Suprapubic skin (tissue), 4 donors: ENCODE measurements around the gene DUSP16. TPM values are rescaled to one million over a fixed set of nuclear protein-coding genes. Genes with fewer than 3 reads are reported as not detected.

Source experiments
- DNase-seq, 2 donors: peaks; one replicate each; pipeline ENCODE4 v3.0.0-alpha.2; 2019; ENCODE audit warnings: low spot score in 2 of 2
- H3K27ac ChIP-seq: fragments of 200-600 bp; sonication (generic); one replicate; pipeline ENCODE4 v1.5.1; 2019
- H3K27me3 ChIP-seq: fragments of 200-600 bp; sonication (generic); one replicate; pipeline ENCODE4 v1.5.1; 2019
- H3K36me3 ChIP-seq: fragments of 200-600 bp; sonication (generic); one replicate; pipeline ENCODE4 v1.5.1; 2019
- H3K4me1 ChIP-seq: fragments of 200-600 bp; sonication (generic); one replicate; pipeline ENCODE4 v1.5.1; 2019
- H3K4me3 ChIP-seq: fragments of 200-600 bp; sonication (generic); one replicate; pipeline ENCODE4 v1.5.1; 2019; ENCODE audit warnings: mild to moderate bottlenecking
- H3K9me3 ChIP-seq: fragments of 200-600 bp; sonication (generic); one replicate; pipeline ENCODE4 v1.5.1; 2019
- CTCF ChIP-seq, 2 donors: fragments of 200-600 bp in 1 of 2; fragments of 450-650 bp in 1 of 2; sonication (generic) in 1 of 2; IDR thresholded peaks; one replicate each; pipeline ENCODE4 v1.5.1; 2016 to 2019; ENCODE audit warnings: antibody characterized with exemption in 2 of 2, mild to moderate bottlenecking in 1 of 2, moderate library complexity in 1 of 2
- EP300 ChIP-seq: sonication (generic); formaldehyde crosslinking; IDR thresholded peaks from one replicate; pipeline ENCODE4 v1.6.1; 2017; ENCODE audit warnings: antibody characterized with exemption
- POLR2A ChIP-seq, 2 donors: fragments of 450-650 bp; IDR thresholded peaks; one replicate each; pipeline ENCODE4 v1.6.1; 2017; ENCODE audit warnings: antibody characterized with exemption in 2 of 2, mild to moderate bottlenecking in 2 of 2, moderate library complexity in 2 of 2
- POLR2AphosphoS5 ChIP-seq, 3 donors: sonication (generic); formaldehyde crosslinking; IDR thresholded peaks; one replicate each; pipeline ENCODE4 v1.6.1; 2017; ENCODE audit warnings: antibody characterized with exemption in 3 of 3
- WGBS: methylation state at CpG from one replicate; pipeline ENCODE4 v1.1.5; 2018; 5-methylcytosine and 5-hydroxymethylcytosine counted together
- total RNA-seq, 4 donors: library from RNA; depleted of rRNA; stranded (reverse); fragments of >200 nt; gene quantifications; one replicate each; pipeline ENCODE4 v1.1.0, GENCODE V29; 2016

DUSP16 gene
- total RNA-seq, 4 donors from 2014 or later = 20.3 to 33.2 (median 24.8) TPM

- no peak for DNase-seq
- no peaks in the 10 kb centered on the region for H3K36me3 ChIP-seq
- no peaks in the 10 kb centered on the region for H3K27me3 ChIP-seq
- no peaks in the 10 kb centered on the region for H3K9me3 ChIP-seq
- no peak overlapping the region for H3K27ac ChIP-seq
- TF ChIP-seq POLR2AphosphoS5 (IDR thresholded peaks at IDR 0.05) (no peak), CTCF (IDR thresholded peaks at IDR 0.05) (no peak), EP300 (no peak), POLR2A (IDR thresholded peaks at IDR 0.05) (no peak)
- peaks cover 3% of the 10 kb centered on the region for H3K4me1 ChIP-seq
- WGBS = 93% methylated on average over 1 of the region's 1 CpG
- no peak overlapping the region for H3K4me3 ChIP-seq
Measured at GRCh38 chr12:12453635-12454034, 109.0 kb downstream of the DUSP16 start.

DNA sequence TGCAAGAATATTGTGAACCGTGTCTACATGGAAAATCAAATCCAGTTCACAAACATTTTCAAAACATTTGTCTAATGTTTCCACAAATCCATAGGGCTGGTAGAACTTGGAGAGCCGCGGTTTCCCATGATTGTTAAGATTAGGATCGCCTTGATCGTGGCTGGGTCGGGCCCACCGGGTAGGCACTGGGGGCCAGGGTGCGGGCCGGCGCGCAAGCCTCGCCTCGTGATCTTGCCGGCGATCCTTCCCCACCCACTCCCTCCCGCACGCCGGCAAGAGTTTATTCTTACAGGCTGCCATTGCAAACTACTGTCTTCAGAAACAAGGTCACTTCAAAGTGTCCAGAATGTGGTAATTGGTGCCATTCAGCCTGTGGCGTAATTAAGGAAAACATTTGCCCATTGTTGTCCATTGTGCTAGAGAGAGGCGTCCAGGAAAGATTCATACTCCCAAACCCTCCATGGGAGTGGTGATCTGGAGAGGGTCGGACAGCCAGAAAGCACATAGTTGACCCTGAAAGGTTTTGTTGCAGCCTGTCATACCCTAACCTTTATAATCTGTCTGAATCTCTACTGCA, 110.2 kb downstream of the DUSP16 start:
- Histone ChIP-seq H3K4me1 (peaks cover 3% of the 10 kb centered on the region), H3K9me3 (no peaks in the 10 kb centered on the region), H3K27me3 (no peaks in the 10 kb centered on the region), H3K27ac (no peak overlapping the region), H3K4me3 (no peak overlapping the region), H3K36me3 (no peaks in the 10 kb centered on the region)
- TF ChIP-seq POLR2AphosphoS5 (IDR thresholded peaks at IDR 0.05) = no peak
- no peak for TF ChIP-seq EP300
- TF ChIP-seq CTCF (IDR thresholded peaks at IDR 0.05) = no peak
- TF ChIP-seq POLR2A (IDR thresholded peaks at IDR 0.05) = no peak
- WGBS = 93% methylated on average over 21 of the region's 21 CpGs
- no peak for DNase-seq

DNA sequence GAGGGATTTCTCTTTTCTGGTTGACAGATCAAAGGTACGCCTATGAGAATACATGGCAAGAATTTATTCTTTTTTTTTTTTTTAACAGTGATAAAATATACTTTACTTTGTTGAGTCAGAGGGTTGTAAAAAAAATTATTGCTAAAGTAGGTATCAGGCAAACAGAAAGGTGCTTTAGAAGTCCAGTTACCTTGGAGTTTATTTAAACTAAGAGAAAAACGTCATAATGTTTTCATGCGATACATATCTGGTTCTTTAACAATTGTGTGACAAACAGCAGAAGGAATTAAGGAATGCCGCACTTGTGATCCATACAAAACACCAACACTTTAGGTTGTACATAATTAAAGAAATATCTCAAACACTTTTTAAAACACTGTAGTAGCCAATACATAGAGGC, 111.6 kb downstream of the DUSP16 start:
- H3K4me3 ChIP-seq = no peak overlapping the region
- H3K9me3 ChIP-seq = no peaks in the 10 kb centered on the region
- WGBS = 94% methylated on average over 4 of the region's 4 CpGs
- H3K36me3 ChIP-seq = no peaks in the 10 kb centered on the region
- H3K4me1 ChIP-seq = peaks cover 3% of the 10 kb centered on the region
- no peak overlapping the region for H3K27ac ChIP-seq
- DNase-seq = no peak
- TF ChIP-seq POLR2AphosphoS5 (IDR thresholded peaks at IDR 0.05) (no peak), CTCF (IDR thresholded peaks at IDR 0.05) (no peak), POLR2A (IDR thresholded peaks at IDR 0.05) (no peak), EP300 (no peak)
- H3K27me3 ChIP-seq = no peaks in the 10 kb centered on the region

DNA sequence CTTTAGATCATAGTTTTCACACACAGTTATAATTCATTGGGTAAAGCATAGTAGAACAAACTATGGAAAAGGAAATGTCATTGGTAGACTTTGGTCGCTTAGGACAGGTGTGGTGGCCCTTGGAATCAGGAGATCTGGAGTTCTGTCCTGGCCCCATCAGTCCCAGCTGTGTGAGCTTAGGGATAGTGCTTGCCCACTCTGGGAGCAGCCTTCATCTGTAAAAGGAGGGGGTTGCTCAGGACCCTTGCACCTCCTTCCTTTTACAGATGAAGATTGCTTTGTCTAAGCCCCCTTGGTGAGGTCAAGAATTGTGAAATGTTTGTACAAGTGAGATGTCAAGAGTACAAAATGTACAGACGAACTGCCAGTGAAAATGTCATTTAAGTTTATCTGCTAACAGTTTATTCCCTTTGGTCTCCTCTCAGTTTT, 112.6 kb downstream of the DUSP16 start:
- WGBS = 94% methylated on average over 2 of the region's 2 CpGs
- H3K27ac ChIP-seq = peak overlapping the region; percentile 38
- TF ChIP-seq CTCF (IDR thresholded peaks at IDR 0.05) = no peak
- DNase-seq = no peak
- H3K9me3 ChIP-seq = no peaks in the 10 kb centered on the region
- peaks cover 3% of the 10 kb centered on the region for H3K4me1 ChIP-seq
- H3K4me3 ChIP-seq = no peak overlapping the region
- no peaks in the 10 kb centered on the region for H3K36me3 ChIP-seq
- H3K27me3 ChIP-seq = no peaks in the 10 kb centered on the region

GRCh38 chr12:12449533-12450025, 113.1 kb downstream of the DUSP16 start:
- Histone ChIP-seq H3K4me3 (no peak overlapping the region), H3K27me3 (no peaks in the 10 kb centered on the region), H3K27ac (peak overlapping the region; percentile 38), H3K4me1 (peaks cover 4% of the 10 kb centered on the region), H3K36me3 (no peaks in the 10 kb centered on the region), H3K9me3 (no peaks in the 10 kb centered on the region)
- DNase-seq = no peak
- TF ChIP-seq CTCF (IDR thresholded peaks at IDR 0.05) = no peak
- TF ChIP-seq POLR2AphosphoS5 (IDR thresholded peaks at IDR 0.05) = peak; percentile 54 to 78 (median 62)
- 77% methylated on average over 13 of the region's 13 CpGs for WGBS
